Stimulated activated CD4-positive, alpha-beta T cell treated with anti-CD3 and anti-CD28 coated beads, Interleukin-12 subunit alpha, Interleukin-12 subunit beta, amount 100 ng/mL, for 24 hours (primary cell): ENCODE measurements around the gene INPP4B.

Experiments
- DNase-seq, 2 experiments: peaks; one replicate each; pipeline ENCODE4 v3.0.0-alpha.2; 2020; ENCODE audit warnings: low read depth in 2 of 2

The INPP4B gene

DNA sequence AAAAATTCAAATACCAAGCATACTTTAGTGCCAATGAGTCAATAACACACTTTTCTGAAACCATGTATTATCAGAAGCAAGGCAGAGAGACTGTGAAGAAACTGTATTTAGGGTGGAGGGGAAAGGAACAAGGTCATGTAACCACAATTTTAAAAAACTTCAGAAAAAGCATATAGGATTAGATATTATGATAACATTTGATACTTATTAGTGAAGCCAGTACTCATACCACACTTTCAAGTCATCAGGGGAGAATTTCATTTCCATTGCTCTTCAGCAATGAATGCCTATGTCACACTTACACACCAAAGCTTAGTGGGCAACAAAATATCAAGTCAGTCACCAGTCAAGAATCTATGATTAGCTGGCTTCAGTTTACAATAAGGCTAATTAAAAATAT is 607.5 kb downstream of the INPP4B start:
- no peak for DNase-seq

DNA sequence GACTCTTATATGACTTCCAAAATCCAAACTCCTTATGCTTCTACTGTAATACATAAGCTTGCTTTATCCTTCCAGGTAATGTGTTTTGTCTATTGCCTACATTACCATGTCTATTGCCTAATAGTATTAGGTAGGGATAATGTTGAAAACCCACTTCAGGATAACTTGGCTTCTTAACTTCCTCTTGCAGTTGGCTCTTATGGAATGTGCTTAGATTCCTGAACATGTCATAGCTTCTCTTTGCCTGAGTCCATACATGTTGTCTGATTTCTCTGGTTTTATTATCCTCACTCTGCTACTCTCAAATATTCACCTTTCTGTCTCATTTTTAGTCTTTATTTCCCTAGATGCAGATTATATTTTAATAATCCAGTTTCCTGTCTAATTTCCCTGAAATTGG is 609.8 kb downstream of the INPP4B start:
- no peak for DNase-seq

DNA sequence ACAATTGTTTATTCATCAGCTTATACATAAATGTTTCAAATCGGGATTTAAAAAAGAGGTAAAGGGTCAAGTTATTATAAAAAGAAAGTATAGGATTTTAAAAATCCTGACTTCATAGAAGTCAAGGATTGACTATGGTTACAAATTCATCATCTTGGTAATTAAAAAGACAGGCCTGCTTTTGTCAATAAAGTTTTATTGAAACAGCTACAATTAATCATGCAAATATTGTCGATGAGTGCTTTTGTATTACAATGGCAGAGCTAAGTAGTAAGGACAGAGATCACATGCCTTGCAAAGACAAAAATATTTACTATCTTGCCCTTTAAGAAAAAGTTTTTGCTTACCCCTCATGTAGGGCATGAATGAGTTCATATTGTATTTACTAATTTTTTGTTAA is 614.3 kb downstream of the INPP4B start:
- no peak for DNase-seq

DNA sequence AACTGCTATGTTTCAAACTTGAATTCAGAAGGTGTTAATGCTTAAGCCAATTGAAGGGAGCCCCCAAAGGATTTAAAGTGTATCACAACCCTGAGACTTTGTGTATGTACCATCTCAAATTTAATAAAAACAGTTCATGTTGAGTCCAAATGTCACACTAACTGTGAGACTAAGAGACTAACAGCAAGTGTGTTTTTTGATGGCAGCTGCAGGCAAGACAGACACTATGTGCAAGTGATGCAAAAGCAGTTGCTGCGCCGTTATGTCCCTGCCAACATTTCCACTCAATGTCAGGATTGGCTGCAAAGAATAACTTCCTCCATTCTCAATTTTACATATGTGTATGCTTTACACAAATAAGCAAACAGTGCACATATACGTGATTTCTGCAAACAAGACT is 615.1 kb downstream of the INPP4B start:
- DNase-seq = no peak

DNA sequence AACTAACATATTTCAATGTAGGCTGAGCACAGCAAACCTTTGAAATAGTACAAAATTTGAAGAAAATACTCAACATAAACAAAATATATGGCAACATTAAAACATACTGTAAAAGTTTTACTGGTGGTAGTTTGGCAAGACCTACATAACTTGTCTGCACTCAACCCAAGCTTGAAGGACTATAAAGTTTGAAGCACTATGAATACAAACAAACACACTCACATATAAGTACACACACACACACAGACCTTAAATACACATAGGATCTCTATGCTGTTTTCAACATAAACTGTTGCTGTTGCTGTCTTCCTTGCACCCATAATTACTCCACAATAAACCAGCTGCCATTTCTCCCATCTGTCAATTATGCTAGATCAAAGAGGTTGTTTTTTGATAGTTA is 620.1 kb downstream of the INPP4B start:
- no peak for DNase-seq

DNA sequence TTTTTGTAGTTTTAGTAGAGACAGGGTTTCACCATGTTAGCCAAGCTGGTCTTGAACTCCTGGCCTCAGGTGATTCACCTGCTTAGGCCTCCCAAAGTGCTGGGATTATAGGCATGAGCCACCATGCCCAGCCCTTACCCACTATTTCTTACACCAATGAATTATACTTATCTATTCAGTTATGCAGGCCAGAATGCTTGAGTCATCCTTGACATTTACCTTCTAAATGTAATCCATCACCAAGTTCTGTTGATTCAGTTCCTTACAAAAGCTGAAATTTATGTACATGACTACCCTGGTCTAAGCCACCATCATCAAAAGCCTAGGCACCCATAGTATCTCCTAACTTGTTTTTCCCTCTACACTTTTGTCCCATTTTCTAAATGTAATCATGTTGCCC is 624.0 kb downstream of the INPP4B start:
- DNase-seq = no peak

DNA sequence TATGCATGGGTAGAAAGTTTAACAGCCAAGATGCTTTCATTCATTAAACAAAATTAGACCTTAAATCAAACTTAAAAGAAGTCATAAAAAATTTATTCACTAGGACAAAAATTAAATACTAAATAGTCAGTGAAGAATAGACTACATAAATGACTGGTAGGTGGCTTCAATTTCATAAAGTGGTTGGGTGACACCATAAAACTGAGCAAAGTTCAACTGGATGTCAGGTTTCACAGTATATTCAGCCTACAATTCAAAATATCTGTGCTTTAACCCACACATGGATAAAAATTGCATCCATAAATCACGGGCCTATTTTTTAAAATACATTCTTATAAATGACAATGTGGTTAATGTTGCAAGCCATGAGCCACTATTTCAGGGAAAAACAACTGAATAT is 627.4 kb downstream of the INPP4B start:
- no peak for DNase-seq

DNA sequence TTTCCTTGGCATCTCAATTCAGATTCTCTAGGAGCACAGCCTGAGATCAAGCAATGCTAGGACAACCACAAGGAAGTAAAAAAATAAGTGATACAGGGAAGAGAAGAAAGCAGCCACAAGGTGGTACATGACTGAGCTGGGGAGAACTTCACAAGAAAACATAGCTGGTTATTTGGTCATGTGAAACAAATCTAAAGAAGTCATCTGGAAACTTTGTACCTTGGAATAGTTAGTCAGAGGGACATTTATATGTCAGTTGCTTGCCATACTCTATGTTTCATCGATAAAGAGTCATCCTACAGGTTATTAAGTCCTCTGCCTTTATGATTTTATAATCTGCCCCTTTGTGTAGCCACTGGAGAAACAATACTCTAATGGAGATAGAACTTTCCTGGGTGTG is 634.7 kb downstream of the INPP4B start:
- DNase-seq = no peak

DNA sequence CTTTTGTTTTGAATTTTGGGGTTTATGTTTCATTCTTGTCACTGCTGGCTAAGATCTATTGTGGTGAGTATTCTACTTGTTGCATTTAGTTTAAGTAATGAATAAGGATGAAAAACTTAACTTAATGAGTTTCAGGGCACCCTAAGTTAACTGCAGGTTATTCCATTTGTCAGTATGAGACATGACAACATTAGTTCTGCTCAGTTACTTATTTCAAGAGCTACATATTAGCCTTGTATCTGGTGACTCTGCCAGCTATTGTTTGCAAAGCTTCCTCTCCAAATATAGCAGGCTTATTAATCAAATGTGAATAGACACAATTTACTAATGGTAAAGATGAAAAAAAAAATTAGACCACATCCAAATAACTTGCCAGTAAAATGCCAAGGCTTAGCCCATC is 642.6 kb downstream of the INPP4B start:
- no peak for DNase-seq

DNA sequence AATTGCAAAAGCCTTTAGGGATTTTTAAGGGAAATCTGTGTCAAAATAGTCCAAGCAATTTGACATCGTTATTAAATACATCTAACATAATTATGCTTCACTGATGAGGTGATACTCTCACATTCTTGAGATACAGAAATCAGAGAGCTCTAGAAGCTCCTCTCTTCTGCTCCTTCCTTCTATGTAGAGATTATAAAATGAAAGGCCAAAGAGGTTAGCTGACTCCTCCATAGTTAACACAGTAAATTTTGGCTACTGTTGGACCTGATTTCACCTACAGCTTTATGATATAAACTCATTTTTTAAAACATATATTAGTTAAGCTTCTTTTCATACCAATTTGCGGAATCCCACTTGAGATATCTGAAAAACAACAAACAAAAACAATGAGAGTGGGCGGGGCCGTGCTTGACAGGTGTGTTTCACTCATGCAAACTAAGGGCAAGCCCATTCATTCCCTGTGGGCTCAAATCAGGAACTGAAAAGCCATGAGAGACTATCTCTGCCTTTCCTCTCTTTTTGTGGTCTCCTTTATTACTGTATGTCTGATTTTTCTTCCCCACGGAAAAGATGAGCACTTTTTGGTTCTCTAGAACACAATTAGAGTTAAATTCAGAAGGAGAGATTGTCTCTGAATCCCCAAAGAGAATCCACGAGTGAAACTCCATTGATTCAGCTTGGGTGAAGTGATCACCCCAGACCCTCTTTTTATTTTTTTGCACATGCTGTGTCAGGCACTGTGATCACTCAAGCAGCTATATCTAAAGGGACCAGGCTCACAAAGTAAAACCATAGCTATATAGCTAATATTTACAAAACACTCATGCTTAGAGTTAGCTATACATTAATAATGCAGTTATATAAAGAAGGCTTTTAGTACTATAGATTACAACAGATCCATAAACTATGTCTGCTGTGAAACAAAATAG is 643.4 kb downstream of the INPP4B start:
- DNase-seq = no peak

DNA sequence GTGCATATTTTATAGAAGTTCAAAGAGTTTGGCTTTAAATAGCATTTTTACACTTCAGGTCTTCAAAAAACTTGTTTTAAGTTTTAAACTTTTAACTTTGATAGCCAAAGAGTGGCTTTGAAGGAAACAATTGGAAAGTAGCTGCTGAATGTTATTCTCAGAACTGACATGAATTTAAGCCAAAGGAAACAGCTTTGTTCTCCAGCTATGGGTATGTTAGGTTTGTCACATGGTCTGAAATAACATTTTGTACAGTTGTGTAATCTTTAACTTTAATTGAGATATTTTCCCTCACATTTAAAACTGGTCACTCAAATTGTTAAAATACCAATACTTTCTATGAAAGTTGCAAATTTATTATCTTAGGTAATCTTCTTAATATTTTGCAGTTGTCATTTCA is 645.1 kb downstream of the INPP4B start:
- no peak for DNase-seq

DNA sequence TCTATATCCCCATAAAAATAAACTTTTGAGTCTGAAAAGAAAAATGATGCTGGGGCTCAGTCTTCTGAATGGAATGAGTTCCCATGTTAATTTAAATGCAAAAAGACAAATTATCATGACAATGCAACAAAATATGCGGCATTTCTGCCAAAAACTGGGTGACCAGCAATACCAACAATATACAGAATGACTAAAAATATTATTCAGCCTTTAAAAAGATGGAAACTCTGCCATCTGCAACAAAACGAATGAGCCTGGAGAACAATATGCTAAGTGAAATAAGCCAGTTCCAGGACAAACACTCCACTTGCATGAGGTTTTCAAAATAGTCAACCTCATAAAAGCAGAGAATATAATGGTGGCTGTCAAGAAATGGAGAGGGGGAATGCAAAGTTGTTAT is 651.2 kb downstream of the INPP4B start:
- no peak for DNase-seq

DNA sequence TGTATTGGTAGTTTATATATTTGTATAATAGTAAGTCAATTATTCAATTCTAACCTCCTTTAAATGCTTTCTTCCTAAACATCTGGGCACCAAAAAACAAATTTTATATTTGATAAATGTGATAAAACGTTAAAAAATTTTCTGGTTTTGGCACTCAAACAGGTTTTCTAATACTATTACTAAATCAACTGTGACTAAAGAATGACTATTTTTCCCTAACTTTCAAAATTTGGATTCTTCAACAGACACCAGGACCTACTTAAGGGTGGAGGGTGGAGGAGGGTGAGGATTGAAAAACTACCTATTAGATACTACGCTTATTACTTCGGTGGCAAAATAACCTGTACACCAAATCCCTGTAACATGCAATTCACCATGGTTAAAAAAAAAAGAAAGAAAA is 654.2 kb downstream of the INPP4B start:
- no peak for DNase-seq

DNA sequence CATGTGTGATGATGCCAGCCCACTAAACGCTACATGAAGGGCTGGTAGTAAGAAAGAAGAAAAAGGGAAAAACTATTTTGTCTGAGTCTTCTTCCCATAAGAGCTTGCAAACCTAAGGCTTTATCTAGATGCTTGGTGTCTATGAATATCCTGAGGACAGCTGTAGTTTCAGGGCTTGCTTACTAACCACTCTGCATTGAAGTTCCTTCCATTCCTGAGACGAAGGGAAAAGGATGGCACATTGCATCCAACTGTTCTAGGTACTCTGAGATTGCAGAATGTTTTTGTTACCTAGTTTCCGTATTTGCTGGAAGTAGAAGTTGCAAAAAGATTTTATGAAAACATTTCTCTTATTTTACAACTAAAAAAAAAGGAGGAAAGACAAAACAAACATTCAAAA is 665.1 kb downstream of the INPP4B start:
- no peak for DNase-seq

DNA sequence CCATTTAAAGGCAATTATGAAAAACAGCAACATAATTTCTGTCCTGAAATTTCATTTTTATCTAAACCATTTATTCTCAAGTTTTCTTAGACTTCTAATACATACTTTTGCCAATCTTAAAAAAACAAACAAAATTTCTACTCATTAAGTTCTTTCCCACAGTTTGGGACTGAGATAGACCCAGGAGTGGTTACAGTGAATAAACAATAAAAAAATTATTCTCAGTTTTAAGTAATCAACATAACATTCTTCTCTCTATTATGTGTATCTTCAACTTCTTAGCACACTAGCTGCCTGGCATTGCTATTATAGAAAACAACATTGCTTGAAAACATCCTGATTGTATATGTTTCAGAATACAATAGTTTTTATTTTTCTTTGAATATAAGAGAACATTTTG is 676.9 kb downstream of the INPP4B start:
- DNase-seq = no peak

DNA sequence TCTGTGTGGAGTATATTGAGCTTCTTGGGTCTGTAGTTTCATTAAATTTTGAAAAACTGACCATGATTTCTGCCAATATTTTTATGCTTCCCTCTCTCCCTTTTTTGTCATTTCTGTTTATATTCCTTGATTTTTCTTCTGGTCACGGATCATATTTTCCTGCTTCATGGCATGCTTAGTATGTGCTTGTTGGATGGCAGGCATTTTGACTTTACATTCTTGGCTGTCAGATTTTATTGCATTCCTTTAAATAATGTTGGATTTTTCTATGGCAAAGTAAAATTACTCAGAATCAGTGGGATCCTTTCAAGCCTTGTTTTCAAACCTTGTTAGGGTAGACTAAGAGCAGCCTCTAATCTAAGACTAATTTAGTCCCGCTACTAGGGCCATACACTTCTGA is 677.9 kb downstream of the INPP4B start:
- no peak for DNase-seq

DNA sequence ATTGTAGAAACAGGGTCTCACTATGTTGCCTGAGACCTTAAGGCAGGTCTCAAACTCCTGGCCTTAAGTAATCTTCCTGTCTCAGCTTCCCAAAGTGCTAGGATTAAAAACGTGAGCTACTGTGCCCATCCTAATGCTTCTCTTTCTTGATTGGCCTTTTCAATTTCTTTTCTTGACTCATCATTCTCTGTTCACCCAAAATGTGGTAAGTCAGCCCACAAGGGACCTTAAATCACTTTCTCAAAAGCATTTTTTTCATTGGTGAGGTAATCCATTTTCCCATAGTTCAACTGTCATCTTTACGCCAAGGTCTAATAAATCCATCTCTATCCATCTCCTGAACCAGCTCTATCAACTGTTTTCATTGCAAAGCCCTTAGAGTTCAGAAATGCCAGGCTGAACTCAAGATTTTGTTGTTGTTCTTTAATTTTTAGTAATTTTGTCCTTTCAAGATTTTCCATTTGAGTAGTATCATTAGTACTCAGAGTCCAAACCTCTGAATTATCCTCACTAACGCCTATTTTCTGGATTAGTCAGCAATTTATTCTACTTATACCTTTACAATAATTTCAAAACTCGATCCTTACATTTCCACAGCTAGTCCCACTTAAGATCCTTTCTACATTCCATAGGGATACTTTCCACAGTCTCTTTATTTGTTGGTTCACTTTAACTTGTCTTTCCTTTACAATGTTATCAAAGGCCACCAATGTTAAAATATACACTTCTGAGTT is 681.2 kb downstream of the INPP4B start:
- DNase-seq = no peak

DNA sequence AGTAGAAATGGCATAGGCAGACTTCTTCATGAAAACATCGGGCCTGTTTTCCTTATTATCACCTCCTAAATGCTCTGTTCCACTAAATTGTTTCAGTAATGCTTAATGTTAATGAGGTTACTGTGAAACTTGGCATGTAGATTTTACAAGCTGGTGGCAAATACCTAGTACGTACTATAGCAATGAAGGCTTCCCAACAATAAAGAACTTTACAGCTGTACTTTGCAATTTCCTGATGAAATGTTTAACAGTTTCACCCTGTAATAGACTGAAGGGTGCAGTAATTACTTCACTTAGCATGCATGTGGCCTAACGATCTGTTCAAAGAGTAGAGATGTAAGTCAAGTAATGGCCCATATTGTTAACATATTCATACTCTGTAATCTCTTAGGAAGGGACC is 685.0 kb downstream of the INPP4B start:
- no peak for DNase-seq

DNA sequence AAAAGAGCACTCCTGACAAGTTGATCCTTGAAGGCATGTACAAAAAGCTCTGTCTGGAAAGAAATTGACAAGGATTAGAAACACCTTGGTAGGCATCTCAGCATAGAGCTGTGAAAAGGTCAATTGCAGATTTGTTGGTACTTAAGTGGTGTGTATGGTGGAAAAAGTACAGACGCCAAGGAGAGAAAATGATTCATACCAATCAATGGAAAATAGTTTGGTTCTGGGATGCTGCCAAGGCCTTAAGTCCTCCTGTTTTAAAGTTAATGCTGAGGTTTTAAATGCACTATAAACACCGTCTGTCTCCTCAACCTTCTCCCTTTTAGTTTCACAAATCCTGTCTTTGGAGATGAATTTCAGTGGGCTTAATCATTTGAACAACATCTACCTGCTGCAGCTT is 685.6 kb downstream of the INPP4B start:
- no peak for DNase-seq

DNA sequence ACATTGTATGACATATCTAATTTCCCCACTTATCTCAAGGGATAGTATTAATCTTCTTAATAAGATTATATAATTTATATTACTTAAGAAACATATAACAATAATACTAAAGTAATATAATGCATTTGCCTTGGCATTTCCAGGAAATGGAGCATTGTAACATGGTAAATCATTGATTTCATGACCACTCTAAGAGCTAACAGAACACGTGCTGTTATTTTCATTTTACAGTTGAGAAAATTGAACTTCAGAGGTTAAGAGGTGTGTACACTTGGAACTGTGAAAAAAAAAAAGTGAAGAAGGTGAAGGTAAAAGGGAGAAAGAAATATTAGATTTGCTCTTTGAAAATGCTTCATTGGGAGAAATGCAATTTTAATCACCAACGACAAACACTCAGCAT is 687.1 kb downstream of the INPP4B start:
- DNase-seq = no peak

DNA sequence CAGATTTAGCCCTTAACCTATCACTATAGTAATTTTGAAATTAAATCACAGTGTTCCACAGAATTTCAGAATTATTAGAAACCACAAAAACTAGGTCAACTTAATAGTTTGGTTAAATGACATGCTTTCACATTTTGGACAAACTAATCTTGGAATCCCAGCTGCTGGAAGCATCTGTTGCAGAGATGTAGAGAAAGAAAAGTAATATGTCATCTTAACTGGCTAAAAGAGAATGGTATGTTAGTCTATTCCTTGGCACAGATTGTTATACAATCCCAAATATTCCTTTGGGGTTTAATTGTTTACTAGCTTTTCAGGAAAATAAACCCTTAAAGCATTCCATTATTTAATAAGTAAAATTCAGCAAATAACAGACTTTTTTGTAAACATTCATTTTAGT is 689.8 kb downstream of the INPP4B start:
- no peak for DNase-seq

DNA sequence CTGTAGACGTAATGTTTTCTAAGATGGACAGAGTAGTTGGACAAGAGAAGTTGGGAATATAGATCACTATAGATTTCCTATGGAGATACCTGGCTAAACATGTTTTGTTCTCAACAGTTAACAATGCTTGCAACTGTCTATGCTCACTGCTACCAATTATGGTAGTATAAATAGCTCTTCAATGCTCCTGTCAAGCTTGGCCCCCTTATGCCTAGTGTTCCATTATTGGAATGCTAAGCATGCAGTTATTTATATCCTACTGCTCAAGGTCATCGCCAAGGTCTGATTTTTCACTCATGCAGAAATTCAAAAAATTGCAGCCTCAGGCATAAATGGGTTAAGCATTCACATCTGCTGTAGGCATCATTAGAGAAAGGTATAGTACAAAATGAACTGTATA is 690.8 kb downstream of the INPP4B start:
- DNase-seq = no peak

DNA sequence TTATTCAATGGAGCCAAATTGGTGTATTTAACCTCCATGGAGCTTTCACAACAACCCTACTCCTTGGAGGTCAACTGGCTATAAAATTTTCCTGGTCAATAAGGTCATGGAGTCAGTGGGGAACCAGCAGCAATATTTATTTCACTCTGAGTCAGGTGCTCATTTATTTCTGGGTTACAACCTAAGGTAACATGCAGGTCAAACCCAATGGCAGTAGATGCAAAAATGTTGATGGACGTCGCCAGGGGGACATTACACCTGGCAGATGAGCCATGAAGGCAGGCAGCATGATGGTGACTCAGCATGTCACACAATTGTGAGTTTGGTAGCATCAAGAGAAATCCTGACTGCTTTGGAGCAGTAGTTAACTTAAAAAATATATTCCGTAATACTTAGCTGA is 695.6 kb downstream of the INPP4B start:
- DNase-seq = no peak
